OCI-M2 (cell line): ENCODE results near the gene NR2F2.

Experiments
- DNase-seq: peaks from one replicate; lab custom pipeline; 2025; ENCODE audit not compliant: unreplicated experiment; lab: John Stamatoyannopoulos, UW

Gene NR2F2

DNA sequence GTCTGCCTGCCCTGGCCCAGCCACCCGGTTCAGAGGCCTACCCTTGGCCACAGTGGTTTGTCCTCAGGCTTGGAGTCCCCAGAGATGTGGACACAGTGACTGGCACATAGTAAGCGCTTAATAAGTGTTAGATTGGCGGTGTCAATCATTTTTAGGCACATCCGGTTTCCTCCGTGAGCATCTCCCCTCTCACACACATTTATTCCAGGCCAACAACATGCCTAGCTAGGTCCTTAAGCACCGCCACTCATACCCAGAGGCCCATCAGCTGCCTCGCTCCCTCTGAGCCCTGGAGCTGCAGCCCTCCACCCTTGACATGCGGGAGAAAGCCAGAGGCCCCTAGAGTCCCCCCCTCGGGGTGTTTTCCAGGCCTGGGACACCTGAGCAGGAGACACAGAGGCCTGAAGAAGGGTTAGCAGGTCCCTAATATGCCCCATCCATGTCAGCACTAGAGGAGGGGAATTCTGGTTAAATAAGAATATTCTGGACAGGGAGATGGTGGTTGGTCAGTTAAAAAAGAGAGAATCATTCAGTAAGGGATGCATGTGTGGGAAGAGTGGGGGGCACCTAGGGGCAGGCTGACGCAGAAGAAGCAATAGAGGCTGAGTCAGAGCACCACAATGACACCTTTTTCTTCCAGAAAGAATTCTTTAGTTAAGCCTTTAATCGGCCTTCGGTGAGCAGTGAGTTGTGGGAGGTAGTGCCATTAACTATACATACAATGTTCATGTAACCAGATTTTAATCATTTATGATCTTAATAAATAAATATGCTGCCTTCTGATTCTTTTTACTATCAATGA is 22.3 kb downstream of the NR2F2 start:
- no peak for DNase-seq

DNA sequence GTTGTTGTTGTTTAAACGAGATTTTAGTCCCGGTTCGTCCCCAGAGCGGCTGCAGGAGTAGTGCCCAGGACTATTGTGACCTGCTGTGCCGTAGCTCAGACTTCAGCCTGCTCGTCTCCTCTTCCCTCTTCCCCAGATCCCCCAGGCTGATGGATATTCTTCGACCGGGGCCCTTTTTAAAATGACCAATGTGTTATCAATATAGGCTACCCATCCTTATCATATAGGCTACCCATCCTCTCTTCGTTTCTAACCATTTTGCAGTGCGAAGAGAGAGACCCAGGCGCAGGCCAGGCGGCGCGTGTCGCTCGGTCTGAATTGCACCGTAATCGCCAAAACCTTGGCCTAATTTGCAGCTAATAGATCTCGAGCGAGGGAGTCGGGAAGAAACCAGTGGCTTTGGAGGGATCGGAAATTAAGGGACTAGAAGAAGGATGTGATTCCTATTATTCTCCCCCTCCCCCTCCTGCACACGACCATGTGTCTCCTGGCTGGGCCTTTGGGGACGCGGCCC is 23.0 kb downstream of the NR2F2 start:
- DNase-seq: no peak

DNA sequence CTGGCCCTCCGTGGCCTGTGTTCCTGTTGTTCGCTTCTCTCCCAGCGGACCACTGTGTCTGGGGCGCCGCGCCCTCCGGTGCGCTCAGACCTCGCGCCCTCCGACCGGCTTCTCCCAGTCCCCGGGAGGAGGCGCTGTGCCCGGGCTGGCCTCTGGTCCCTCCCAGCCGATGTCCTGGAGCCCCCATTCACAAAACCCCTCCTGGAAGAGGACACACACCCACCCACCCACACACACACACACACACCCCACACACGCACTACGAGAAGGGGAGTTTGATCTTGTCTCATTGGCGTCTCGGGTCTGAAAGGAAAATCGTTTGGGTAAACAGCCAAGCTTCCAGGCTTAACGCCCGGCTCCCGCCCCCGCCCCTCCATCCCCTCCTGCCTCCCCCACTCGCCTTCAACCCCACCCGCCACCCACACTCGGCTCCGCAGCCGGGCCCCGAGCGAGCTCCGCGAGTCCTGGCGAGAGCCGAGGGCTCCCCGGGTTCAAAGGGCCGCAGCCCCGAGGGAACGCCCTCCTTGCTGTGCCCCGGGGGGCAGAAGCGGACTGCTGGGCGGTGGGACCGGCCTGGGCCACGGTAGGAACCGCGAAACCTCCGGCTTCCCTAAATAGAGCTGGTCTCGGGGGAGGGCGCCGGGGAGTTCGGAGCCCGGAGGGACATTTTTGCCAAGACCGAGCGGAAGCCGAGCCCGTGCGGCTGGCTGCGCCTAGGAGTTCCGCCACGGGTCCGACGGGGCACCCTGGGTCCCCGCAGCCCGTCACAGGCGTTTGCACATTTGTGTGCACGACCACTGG is 23.6 kb downstream of the NR2F2 start:
- no peak for DNase-seq

DNA sequence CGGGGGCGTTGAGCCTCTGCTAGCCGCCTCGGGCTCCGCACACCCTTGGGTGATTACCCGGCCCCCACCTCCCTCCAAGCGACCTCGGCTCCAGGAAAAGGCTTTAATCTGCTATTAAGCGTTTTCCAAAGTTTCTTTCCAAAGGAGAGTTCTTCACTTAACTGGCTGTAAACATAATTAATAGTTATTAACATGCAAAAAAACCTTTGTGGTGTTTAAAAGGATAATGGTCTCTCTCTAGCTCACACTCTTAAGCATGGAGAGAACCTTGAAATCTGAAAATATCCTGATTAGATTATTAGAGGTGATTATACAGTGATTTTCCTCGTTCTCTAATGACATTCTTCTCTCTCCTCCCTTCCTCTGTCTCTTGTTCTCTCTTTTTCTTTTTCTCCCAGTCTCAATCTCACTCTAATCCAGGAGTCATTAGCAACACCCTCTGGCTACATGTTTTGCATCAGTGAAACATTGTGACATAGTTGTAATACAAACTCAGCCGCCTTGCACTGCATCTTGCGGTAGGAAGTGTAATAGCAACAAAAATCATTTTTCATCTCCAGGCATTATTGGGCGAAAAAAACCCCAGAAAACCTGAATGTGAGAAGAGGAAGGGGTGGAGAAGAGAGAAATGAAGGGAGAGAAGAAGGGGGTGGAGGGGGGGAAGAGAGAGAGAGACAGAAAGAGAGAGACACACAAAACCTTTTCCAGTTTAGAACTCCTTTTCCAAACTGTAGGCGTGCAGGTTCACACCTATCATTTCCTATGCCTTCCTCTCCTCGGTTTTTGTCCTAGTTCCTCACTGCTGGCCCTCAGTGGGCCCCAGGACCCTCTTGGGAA is 24.4 kb downstream of the NR2F2 start:
- DNase-seq: no peak

DNA sequence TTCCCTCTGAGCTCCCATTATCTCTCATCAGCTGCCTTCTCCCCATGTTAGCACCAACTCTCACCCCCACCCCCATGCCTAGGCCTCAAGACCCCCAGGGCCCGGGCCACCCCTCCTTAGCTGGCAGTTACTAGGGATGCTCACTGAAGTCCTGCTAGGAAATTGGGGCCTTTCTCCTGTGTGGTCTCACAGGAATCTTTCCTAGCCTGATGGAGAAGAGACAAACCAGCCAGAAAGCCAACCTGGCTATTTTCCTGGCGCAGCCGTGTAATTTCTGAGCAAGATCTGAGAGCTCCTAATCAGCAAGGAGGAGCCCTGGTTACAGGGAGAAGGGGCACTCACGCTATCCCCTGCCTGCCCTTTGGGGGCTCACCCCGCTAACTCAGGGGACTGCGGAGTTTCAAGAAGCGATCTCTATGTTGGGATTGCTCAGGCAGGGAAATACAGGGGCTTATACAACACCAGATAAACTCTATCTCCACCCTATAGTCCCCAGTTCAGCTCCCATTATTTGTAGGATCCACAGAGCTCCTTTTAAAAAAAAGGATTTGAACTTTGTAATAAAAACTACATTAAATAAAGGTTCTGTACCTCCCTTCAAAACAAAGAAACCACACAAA is 25.2 kb downstream of the NR2F2 start:
- no peak for DNase-seq

DNA sequence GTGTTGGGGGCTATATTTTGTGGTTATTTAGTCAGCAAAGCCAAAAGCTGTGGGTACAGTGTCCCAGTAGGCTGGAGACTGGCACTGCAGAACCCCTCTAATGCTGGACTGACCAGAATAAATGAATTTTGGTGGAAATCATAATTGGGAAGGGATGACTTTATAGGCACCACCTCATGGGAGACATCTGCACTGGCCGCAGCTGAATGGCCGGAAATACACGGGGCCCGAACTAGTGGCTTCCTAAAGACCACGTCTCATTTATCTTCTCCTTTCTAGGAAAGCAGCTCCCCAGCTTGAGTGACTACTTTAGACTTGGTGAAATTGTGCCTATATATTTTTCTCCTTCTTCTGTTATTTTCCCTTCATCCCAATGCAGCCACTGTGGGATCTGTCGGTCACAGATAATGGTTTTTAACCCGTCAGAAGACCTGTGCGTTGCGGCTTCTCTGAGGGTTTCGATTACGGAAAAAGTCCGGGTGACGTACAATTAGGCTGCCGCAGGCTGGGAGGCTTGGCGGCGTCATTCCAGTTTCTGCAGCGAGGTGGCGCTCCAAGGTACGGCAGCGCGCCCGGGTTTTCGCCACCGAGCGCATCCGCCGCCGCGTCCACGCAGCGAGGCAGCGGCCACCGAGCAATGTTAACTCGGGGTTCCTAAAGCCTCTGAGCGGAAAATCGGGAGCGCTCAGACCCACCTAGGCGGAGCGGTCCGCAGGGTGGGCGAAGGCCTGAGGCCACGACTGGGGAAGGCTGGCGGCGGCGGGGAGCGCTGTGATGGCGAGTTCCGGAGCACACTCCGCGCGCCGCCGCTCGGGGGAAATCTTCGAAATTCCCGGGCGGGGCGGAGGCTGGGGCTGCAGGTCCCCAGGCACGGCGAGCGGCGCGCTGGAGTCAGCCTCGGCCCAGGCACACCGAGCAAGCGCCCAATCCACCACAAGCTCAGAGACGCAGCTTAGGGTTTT is 26.3 kb downstream of the NR2F2 start:
- peak; percentile 42 for DNase-seq

DNA sequence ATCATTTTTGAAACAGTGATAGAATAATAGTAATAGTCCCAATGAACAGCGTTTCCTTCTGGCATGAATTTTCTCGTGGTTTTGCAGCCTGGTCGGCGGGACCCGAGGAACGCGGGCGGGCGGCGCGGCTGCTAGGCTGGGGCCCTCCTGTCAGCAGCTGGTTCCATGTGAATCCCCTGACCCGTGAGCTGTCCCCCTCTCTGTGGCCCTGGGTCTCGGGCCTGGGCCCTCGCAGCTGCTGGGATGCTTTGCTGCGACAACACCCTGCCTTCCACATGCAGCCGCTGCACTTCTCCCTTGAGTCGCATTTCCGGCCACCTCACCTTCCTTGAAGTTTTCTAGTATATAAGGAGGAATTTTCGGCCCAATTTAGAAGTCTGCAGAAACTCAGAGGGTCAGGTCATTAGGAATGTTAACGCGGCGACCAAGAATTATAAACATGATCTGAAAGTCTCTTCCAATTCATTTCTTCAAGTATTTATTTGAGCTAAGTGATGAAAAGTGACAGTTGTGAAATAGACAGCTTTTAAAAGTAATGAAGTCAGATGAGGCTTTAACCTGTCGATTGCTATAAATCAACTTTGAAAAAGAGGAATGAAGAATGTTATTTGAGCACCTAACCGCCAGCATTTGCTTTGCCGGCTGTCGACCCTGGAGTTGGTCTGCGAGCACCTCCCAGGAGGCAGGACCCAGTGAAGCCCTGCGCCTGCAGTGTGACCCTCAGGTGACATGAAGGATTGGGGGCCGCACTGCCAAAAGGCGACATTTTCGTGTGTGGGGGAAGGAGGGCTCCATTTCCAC is 27.7 kb downstream of the NR2F2 start:
- no peak for DNase-seq

DNA sequence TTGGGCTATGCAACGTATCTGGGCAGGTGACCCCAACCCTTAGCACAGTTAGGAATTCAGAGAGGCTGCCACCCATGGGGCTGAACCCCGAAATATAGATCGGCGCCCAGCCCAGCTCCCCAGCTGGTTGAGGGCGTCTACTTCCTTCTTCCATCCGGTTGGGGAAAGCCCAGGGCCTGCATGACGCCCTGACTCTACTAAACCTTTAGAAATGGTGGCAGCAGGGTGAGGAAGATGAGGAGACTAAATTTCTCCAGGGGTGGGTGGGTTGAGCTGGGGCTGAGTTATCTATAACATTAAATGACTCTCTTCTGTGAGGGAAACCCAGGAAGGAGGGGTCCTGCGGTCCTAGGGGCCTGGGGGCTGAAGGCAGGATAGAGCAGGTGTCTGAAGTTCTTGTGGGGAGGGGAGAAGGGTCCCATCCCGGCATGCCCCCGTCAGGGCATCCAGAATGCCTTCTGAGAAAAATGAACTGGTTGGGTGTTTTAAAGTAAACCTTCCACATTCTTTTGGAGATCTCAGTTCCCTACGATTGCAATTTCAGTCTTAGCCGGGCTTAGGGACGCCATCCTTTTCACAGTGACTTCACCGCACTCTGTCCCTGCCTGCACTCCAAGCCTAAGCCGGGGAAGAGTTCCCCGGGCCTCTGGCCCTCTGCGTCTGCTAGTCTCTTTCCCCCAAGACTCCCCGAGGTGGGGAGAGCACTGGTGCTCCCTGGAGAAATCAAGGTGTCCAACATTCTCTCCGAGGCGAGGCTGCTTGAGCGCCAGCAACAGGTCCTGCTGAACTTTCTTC is 28.5 kb downstream of the NR2F2 start:
- no peak for DNase-seq

DNA sequence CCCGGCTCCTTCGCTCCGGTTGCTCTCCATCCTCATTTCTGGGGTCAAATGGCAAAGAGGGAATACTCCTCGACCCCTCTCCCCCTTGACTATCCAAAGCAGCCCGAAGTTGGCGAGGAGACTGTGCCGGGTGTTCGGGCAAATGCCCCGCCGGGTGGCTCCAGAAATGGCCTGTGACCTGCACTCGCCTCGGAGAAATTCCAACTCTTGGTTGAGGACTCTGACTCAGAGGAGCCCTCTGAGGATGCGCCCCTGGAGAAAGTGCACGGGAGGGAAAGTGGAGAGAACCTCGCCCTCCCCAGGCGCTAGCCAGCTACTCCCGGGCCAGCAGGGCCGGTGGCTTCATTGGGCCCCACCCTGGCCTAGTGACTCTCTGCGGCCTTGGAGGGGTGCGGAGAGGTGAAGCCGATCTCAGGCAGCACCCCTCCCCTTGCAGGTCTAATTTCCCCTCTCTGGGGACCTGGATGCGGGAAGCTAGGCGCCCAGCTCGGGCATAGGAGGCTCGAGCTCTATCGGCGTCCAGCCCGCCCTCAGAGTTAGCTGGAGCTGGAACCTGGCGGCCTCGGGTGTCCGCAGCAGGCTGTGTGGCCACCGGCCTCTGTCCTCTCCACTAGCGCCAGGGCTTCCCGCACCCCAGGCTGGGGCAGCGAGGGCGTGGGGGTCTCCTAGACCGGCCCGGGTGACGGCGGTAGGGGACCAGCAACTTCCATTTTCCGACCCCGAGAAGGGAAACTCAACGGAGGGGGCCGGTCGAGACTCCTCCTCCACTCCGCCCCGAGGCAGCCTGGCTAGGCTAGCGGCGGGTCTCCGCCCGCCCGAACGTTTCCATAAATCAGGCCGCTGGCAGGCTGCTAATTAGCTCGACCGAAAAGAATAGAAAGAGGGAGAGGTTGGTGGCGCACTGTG is 29.4 kb downstream of the NR2F2 start:
- no peak for DNase-seq

DNA sequence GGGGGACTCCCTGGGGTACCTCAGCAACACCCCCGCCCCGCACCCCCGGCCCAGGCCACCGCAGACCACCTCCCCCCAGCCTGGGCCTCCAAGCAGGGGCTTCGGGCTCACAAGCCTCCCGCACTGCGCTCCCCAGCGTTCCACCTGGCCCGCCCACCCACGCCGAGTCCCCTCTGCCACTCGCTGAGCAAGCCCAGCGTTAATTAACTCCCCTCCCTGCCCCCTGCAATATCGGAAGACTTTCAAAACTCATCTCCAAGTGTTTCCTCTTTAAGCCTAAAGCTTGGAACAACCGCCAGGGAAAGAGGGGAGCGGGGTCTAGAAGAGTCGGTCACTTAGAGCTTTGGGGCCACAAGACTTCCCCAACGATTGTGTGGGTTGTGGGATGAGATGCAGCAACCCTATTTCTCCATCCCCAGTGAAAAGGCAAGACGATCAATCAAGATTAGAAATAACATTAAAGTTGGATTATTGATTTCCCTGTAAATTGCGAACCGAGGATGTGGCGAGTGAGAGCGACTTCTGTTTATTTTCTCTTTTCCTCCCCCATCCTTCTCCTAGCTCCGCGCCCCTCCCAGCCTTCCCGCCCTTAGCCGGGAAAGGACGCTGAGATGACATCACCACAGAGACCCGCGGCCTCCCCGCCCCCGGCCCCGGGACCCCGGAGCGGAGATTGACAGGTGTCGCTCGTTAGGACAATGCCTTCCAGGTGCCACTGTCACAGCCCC is 30.2 kb downstream of the NR2F2 start:
- DNase-seq: no peak

DNA sequence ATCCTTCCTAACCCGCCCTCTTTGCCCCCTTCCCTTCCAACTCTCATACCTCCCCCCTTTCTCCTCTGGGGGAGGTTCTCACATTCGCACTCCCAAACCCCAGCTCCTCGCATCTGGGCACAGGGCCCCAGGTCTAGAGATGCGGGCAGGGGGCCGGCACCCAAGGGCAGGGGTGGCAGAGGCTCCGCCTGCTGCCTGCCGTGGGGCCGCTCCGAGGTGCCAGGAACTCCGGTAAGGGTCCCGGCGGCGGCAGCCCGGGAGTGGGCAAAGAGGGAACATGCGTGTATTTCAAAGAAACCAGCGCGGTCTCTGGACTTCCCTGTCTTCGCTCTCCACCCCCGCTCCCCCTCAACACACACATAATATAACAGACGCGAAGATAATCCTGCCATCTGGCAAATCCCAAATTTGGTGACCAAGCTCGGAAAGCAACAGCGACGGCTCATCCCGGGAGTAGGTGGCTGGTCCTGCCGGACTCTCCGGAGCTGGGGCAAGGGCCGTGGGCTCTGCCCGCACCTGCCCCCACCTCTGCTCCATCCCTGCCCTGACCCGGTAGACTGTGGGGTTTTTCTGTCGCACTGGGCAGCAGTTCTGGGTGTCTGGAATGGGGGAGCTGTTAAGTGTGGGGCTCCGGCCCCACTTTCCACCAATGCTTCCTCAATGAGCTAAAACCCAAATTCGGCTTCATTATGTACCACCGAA is 31.0 kb downstream of the NR2F2 start:
- DNase-seq: no peak

DNA sequence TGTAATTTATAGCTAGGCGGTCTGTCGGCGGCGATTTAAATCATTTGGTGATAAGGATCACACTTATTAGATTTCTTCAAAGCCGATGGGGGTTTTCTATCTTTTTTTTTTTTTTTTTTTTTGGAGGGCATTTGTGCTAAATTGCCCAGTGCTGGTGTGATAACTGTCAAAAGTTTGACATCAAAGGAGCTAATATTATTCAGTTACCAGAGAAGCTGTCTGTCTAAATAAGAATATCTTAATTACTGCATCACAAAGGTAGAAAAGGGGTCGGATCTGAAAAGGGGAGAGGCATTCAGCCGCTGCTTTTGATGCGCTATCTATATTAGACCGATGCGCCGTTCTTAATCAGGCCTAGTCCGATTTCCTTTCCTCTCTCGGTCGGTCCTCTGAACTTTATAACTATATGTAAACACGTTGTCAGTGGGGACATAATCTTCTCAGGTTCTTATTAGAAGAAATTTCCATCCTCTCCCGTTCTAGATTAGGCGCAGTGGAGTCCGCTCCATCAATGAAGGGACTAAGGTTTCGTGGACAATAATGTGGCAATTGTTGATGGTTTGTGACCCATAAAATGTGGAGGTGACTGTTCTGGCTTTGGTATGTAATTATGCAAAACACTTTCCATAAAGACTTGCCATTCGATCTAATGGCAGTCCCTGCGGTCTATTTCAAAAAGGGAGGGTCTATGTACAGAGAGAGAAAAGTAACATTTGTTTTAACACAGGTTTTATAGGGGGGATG is 31.7 kb downstream of the NR2F2 start:
- DNase-seq: no peak

DNA sequence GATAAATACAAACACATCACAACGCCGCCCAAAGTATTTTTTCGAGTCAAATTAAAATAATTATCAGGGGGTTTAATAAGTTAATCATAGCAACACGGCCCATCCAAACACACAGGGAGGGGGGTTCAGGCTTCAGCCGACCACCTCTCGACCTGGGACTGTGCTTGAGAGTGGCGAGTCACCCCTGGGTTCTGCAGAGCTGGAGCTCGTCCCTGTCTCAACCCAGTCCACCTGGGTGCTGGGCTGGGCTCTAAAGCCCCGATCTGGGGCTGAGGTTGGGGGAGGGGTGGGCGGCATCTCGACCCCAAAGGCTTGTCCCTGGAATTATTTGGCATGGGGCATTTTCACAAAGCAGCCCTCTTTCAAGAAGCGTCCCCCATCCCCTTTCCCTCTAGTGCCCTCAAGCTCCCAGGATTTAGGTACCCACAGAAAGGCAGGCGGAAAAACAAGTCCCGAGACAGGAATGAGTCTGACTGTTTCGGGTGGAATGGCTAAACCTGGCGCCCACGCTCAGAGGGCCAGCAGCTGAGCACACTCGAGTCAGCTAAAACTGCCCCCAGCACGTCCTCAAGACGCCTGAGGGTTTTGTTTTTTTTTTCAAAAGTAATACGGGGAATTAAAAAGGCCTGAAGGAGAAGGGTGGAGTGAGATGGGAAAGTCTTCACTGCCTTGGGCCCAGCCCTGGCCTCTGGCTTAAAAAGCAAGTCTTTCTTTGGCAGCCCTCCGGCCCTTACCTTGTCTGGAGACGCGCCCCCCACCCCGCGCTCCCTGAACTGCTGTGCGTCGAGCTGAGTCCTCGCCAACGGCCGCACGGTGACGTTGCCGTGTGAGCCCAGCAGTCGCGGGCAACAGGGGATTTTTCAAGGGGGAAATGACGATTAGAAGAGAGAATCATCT is 32.5 kb downstream of the NR2F2 start:
- no peak for DNase-seq

DNA sequence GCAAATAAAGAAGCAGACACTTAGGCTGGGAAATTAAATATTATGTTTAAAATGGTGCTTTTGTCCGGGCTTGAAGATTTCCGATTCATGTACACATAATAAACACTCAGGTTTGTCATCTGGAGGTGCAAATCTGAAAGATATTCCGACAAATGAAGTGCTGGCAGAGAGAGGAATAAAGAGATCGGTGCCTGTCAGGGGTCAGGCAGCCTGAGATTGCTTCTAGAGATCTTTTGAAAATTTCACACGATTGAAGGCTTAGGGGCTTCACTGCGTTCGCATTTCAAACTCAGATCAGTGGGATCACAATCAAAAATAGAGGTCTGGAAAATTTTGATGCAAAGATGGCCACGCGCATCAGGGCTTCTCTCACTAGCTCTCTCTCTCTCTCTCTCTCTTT is 33.2 kb downstream of the NR2F2 start:
- no peak for DNase-seq
